SK-N-SH treated with all-trans-retinoic acid at 6 μM for 48 hours (cell line): ENCODE measurements around the gene RABGAP1.
A peak's percentile ranks its signal among the peaks of the same experiment; 100 is the strongest.

Source experiments
- ATAC-seq: fragments of 200-7000 bp; cut with Tn5 transposase; 3 replicates; pipeline ENCODE4 v1.9.1; 2020; ENCODE audit warnings: mild to moderate bottlenecking, moderate library complexity
- ARNTL ChIP-seq: fragments of 450-650 bp; formaldehyde crosslinking; IDR thresholded peaks from 2 replicates; pipeline ENCODE4 v1.5.0; 2020; ENCODE audit warnings: low read depth, mild to moderate bottlenecking, moderate library complexity, borderline replicate concordance
- BACH2 ChIP-seq: fragments of 250-450 bp; sonication (Bioruptor Pico); IDR thresholded peaks from 2 replicates; pipeline ENCODE4 v1.9.0; 2021; ENCODE audit warnings: mild to moderate bottlenecking, borderline replicate concordance
- CREB5 ChIP-seq: fragments of 250-450 bp; sonication (Bioruptor Pico); IDR thresholded peaks from 2 replicates; pipeline ENCODE4 v1.5.1; 2020; ENCODE audit warnings: low read depth, mild to moderate bottlenecking, moderate library complexity
- CSDC2 ChIP-seq: fragments of 250-450 bp; sonication (Bioruptor Pico); IDR thresholded peaks from 2 replicates; pipeline ENCODE4 v1.5.0; 2020; ENCODE audit warnings: mild to moderate bottlenecking, moderate library complexity
- CSRNP3 ChIP-seq: fragments of 250-450 bp; sonication (Bioruptor Pico); IDR thresholded peaks from 2 replicates; pipeline ENCODE4 v1.5.1; 2021; ENCODE audit warnings: mild to moderate bottlenecking, moderate library complexity
- ESRRG ChIP-seq: fragments of 250-450 bp; sonication (Bioruptor Pico); IDR thresholded peaks from 2 replicates; pipeline ENCODE4 v1.6.1; 2021; ENCODE audit warnings: mild to moderate bottlenecking
- ISL1 ChIP-seq: fragments of 250-450 bp; sonication (Bioruptor Pico); IDR thresholded peaks from 2 replicates; pipeline ENCODE4 v2.1.2; 2022; ENCODE audit warnings: mild to moderate bottlenecking, moderate library complexity
- PATZ1 ChIP-seq: fragments of 250-450 bp; sonication (Bioruptor Pico); IDR thresholded peaks from 2 replicates; pipeline ENCODE4 v1.8.0; 2020; ENCODE audit warnings: mild to moderate bottlenecking, moderate library complexity, borderline replicate concordance
- POU6F1 ChIP-seq: fragments of 250-450 bp; sonication (Bioruptor Pico); IDR thresholded peaks from 2 replicates; pipeline ENCODE4 v1.8.0; 2021; ENCODE audit warnings: low read depth, mild to moderate bottlenecking, moderate library complexity, borderline replicate concordance
- SNAI2 ChIP-seq: fragments of 250-450 bp; sonication (Bioruptor Pico); IDR thresholded peaks from 2 replicates; pipeline ENCODE4 v1.5.0; 2020; ENCODE audit warnings: mild to moderate bottlenecking, moderate library complexity
- TOX ChIP-seq: fragments of 250-450 bp; sonication (Bioruptor Pico); IDR thresholded peaks from 2 replicates; pipeline ENCODE4 v1.8.0; 2021; ENCODE audit warnings: mild to moderate bottlenecking, moderate library complexity, borderline replicate concordance
- TSHZ2 ChIP-seq: fragments of 250-450 bp; sonication (Bioruptor Pico); IDR thresholded peaks from 2 replicates; pipeline ENCODE4 v1.5.0; 2020; ENCODE audit warnings: mild to moderate bottlenecking, moderate library complexity
- ZC3H10 ChIP-seq: fragments of 250-450 bp; sonication (Bioruptor Pico); IDR thresholded peaks from 2 replicates; pipeline ENCODE4 v1.5.1; 2021; ENCODE audit warnings: mild to moderate bottlenecking, moderate library complexity
- ZFP3 ChIP-seq: fragments of 250-450 bp; sonication (Bioruptor Pico); IDR thresholded peaks from 2 replicates; pipeline ENCODE4 v1.5.0; 2020; ENCODE audit warnings: mild to moderate bottlenecking, moderate library complexity
- ZFP30 ChIP-seq: fragments of 450-650 bp; formaldehyde crosslinking; IDR thresholded peaks from 2 replicates; pipeline ENCODE4 v1.5.0; 2022; ENCODE audit warnings: mild to moderate bottlenecking, moderate library complexity
- ZNF565 ChIP-seq: fragments of 450-650 bp; formaldehyde crosslinking; conservative IDR thresholded peaks from 2 replicates; pipeline ENCODE4 v1.5.0; 2020; ENCODE audit warnings: low read depth, mild to moderate bottlenecking, moderate library complexity

RABGAP1 gene

GRCh38 chr9:123089790-123090189 is 149.0 kb downstream of the RABGAP1 start:
- no peak for ATAC-seq
- no peak for TF ChIP-seq ZNF565 (CRISPR knock-in tag)
- no peak for TF ChIP-seq ZFP30
- TF ChIP-seq ESRRG (CRISPR knock-in tag) = no peak
- no peak for TF ChIP-seq BACH2 (CRISPR knock-in tag)
- TF ChIP-seq ZC3H10 = no peak
- no peak for TF ChIP-seq POU6F1
- no peak for TF ChIP-seq TSHZ2 (CRISPR knock-in tag)
- TF ChIP-seq SNAI2 (CRISPR knock-in tag) = no peak
- TF ChIP-seq TOX = no peak
- TF ChIP-seq PATZ1 (CRISPR knock-in tag) = no peak
- no peak for TF ChIP-seq CSDC2 (CRISPR knock-in tag)
- no peak for TF ChIP-seq CSRNP3 (CRISPR knock-in tag)
- no peak for TF ChIP-seq CREB5 (CRISPR knock-in tag)

GRCh38 chr9:123090198-123090896 is 149.5 kb downstream of the RABGAP1 start:
- TF ChIP-seq ESRRG (CRISPR knock-in tag) = 0 out of 2 replicates have a peak, but pooled peaks have one; percentile 76
- peak; percentile 95 for TF ChIP-seq ZC3H10
- peak; percentile 76; the same call in 1 of the 2 replicates for TF ChIP-seq POU6F1
- TF ChIP-seq ISL1 (CRISPR knock-in tag) = peak; percentile 98
- TF ChIP-seq PATZ1 (CRISPR knock-in tag) = peak; percentile 96
- TF ChIP-seq CSRNP3 (CRISPR knock-in tag) = peak; percentile 93
- peak; percentile 81 for TF ChIP-seq ZFP3 (CRISPR knock-in tag)
- no peak for TF ChIP-seq ZFP30
- TF ChIP-seq CREB5 (CRISPR knock-in tag) = peak; percentile 83
- no peak for TF ChIP-seq CSDC2 (CRISPR knock-in tag)
- no peak for TF ChIP-seq ARNTL (CRISPR knock-in tag)
- TF ChIP-seq TOX = peak; percentile 75; the same call in 1 of the 2 replicates
- peak; percentile 84 for ATAC-seq
